GM21723 (cell line): Measurements from ENCODE around the gene GRHL1.
"Not testable (repeated sequence)": the region's sequence is repeated elsewhere in the genome, so short reads cannot be mapped to it uniquely, and the experiment has no call there.

Experiments
- ATAC-seq: cut with Tn5 transposase; IDR thresholded peaks from one replicate; pipeline ENCODE4 v1.9.1; 2021; ENCODE audit warnings: mild to moderate bottlenecking, moderate library complexity; ENCODE audit not compliant: unreplicated experiment

The GRHL1 gene

GRCh38 chr2:9951522-9952285 lies at the start of gene GRHL1:
Gene GRHL1 (plus strand): TSS chr2:9951693. CDS start chr2:9951834, 141 bp downstream.
- peak; percentile 95 for ATAC-seq

- ATAC-seq: no peak
Observed at GRCh38 chr2:9905413-9905812, 46.1 kb upstream of the GRHL1 start.

GRCh38 chr2:9907402-9907801 lies 44.1 kb upstream of the GRHL1 start:
- no peak for ATAC-seq

GRCh38 chr2:9908639-9909038 lies 42.9 kb upstream of the GRHL1 start:
- ATAC-seq: no peak

GRCh38 chr2:9909106-9909505 lies 42.4 kb upstream of the GRHL1 start:
- no peak for ATAC-seq

GRCh38 chr2:9910699-9911098 lies 40.8 kb upstream of the GRHL1 start:
- ATAC-seq: no peak

- no peak for ATAC-seq
Observed at GRCh38 chr2:9912468-9912867, 39.0 kb upstream of the GRHL1 start.

GRCh38 chr2:9914384-9915065 lies 37.0 kb upstream of the GRHL1 start:
- ATAC-seq: peak; percentile 100

- no peak for ATAC-seq
Observed at GRCh38 chr2:9918275-9918674, 33.2 kb upstream of the GRHL1 start.

- no peak for ATAC-seq
Observed at GRCh38 chr2:9919512-9919911, 32.0 kb upstream of the GRHL1 start.

- not testable (repeated sequence) for ATAC-seq
Observed at GRCh38 chr2:9927020-9927419, 24.5 kb upstream of the GRHL1 start.

GRCh38 chr2:9937258-9937657 lies 14.2 kb upstream of the GRHL1 start:
- ATAC-seq: no peak

- ATAC-seq: no peak
Observed at GRCh38 chr2:9937968-9938367, 13.5 kb upstream of the GRHL1 start.

- no peak for ATAC-seq
Observed at GRCh38 chr2:9939587-9940485, 11.7 kb upstream of the GRHL1 start.

- no peak for ATAC-seq
Observed at GRCh38 chr2:9941196-9941995, 10.1 kb upstream of the GRHL1 start.

- ATAC-seq: no peak
Observed at GRCh38 chr2:9941996-9942390, 9.5 kb upstream of the GRHL1 start.

GRCh38 chr2:9944330-9944758 lies 7.1 kb upstream of the GRHL1 start:
- ATAC-seq: no peak

GRCh38 chr2:9945596-9945995 lies 5.9 kb upstream of the GRHL1 start:
- ATAC-seq: no peak

- ATAC-seq: no peak
Observed at GRCh38 chr2:9946076-9946475, 5.4 kb upstream of the GRHL1 start.

GRCh38 chr2:9946818-9947217 lies 4.7 kb upstream of the GRHL1 start:
- ATAC-seq: no peak

GRCh38 chr2:9948721-9949120 lies 2.8 kb upstream of the GRHL1 start:
- no peak for ATAC-seq
